A673 (cell line): ENCODE measurements around the gene RBFOX2.

Source experiments
- CTCF ChIP-seq: fragments of 300-800, 200-600 bp; sonication (generic); conservative IDR thresholded peaks from 2 replicates; pipeline ENCODE4 v1.5.1; 2017; ENCODE audit warnings: low read depth, mild to moderate bottlenecking, antibody characterized with exemption, low read length, moderate library complexity, mixed read lengths
- EZH2 ChIP-seq: fragments of 200-600 bp; sonication (generic); IDR thresholded peaks from 2 replicates; pipeline ENCODE4 v1.6.1; 2017; ENCODE audit warnings: borderline replicate concordance, low read depth, mild to moderate bottlenecking, mixed read lengths, antibody characterized with exemption, low read length; ENCODE audit not compliant: poor library complexity, severe bottlenecking

GRCh38 chr22:35802885-35803284 is 225.7 kb downstream of the RBFOX2 start:
- TF ChIP-seq EZH2: no peak
- TF ChIP-seq CTCF: no peak
